Mesothelial cell of epicardium (in vitro differentiated cells): ENCODE measurements around the gene NPHP4. TPM values are rescaled to one million over a fixed set of nuclear protein-coding genes. Genes with fewer than 3 reads are reported as not detected.

Experiments used
- DNase-seq, 2 experiments: peaks; one replicate each; pipeline ENCODE4 v3.0.0; 2021; ENCODE audit warnings: low spot score in 2 of 2; ENCODE audit not compliant: unreplicated experiment in 2 of 2
- H3K27ac Mint-ChIP-seq: 2 replicates; pipeline ENCODE4 v1.8.0; 2021; ENCODE audit warnings: mixed read lengths
- H3K27me3 Mint-ChIP-seq: 2 replicates; pipeline ENCODE4 v1.8.0; 2021; ENCODE audit warnings: low read depth, mixed read lengths
- H3K36me3 Mint-ChIP-seq: 2 replicates; pipeline ENCODE4 v1.8.0; 2021; ENCODE audit warnings: mixed read lengths
- H3K4me1 Mint-ChIP-seq: 2 replicates; pipeline ENCODE4 v1.8.0; 2021; ENCODE audit warnings: mixed read lengths
- H3K4me3 Mint-ChIP-seq: 2 replicates; pipeline ENCODE4 v1.8.0; 2021; ENCODE audit warnings: mild to moderate bottlenecking, moderate library complexity, mixed read lengths
- H3K9me3 Mint-ChIP-seq: 2 replicates; pipeline ENCODE4 v1.8.0; 2021; ENCODE audit warnings: mixed read lengths
- CTCF ChIP-seq: fragments of 200-600 bp; sonication (generic); IDR thresholded peaks from one replicate; pipeline ENCODE4 v1.5.0; 2021; ENCODE audit warnings: antibody characterized with exemption; ENCODE audit not compliant: unreplicated experiment
- total RNA-seq: library from RNA; stranded (reverse); gene quantifications from 3 replicates; pipeline ENCODE4 v1.2.1, GENCODE V29; 2021

The NPHP4 gene
- total RNA-seq, 1 donor from 2014 or later = 16.4 TPM

GRCh38 chr1:5936621-5937372 is 55.4 kb downstream of the NPHP4 start:
- H3K9me3 Mint-ChIP-seq = peaks cover 9% of the 10 kb centered on the region
- H3K4me3 Mint-ChIP-seq = no peak overlapping the region
- peaks cover 23% of the 10 kb centered on the region for H3K36me3 Mint-ChIP-seq
- TF ChIP-seq CTCF = no peak
- H3K27me3 Mint-ChIP-seq = no peaks in the 10 kb centered on the region
- DNase-seq = no peak
- H3K27ac Mint-ChIP-seq = no peak overlapping the region
- H3K4me1 Mint-ChIP-seq = no peaks in the 10 kb centered on the region

DNA sequence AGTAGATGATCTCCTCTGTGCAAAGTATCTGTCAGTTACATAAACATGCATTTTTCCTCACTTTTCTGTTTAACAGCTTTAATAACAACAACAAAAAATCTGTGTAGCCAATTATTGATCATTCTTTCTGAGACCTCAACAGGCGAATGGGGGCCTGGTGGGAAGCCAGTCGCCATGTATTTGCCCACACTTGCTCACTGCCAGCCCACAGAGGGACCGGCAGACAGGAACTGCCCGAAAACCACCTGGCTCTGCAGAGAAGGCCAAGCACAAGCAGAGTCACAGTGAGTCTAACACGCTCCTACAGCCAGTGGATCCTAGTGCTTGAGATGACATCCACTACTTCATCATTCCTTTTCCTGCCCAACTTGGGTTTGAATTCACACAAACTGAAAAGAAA is 56.1 kb downstream of the NPHP4 start:
- Mint-ChIP-seq H3K4me3 (no peak overlapping the region), H3K36me3 (peaks cover 20% of the 10 kb centered on the region), H3K27me3 (no peaks in the 10 kb centered on the region), H3K9me3 (peaks cover 4% of the 10 kb centered on the region), H3K4me1 (no peaks in the 10 kb centered on the region), H3K27ac (no peak overlapping the region)
- DNase-seq = no peak
- no peak for TF ChIP-seq CTCF

GRCh38 chr1:5935026-5935425 is 57.2 kb downstream of the NPHP4 start:
- no peaks in the 10 kb centered on the region for H3K4me1 Mint-ChIP-seq
- H3K9me3 Mint-ChIP-seq = peaks cover under 1% of the 10 kb centered on the region
- no peak for TF ChIP-seq CTCF
- DNase-seq = no peak
- no peak overlapping the region for H3K4me3 Mint-ChIP-seq
- H3K27me3 Mint-ChIP-seq = no peaks in the 10 kb centered on the region
- peaks cover 24% of the 10 kb centered on the region for H3K36me3 Mint-ChIP-seq
- no peak overlapping the region for H3K27ac Mint-ChIP-seq

DNA sequence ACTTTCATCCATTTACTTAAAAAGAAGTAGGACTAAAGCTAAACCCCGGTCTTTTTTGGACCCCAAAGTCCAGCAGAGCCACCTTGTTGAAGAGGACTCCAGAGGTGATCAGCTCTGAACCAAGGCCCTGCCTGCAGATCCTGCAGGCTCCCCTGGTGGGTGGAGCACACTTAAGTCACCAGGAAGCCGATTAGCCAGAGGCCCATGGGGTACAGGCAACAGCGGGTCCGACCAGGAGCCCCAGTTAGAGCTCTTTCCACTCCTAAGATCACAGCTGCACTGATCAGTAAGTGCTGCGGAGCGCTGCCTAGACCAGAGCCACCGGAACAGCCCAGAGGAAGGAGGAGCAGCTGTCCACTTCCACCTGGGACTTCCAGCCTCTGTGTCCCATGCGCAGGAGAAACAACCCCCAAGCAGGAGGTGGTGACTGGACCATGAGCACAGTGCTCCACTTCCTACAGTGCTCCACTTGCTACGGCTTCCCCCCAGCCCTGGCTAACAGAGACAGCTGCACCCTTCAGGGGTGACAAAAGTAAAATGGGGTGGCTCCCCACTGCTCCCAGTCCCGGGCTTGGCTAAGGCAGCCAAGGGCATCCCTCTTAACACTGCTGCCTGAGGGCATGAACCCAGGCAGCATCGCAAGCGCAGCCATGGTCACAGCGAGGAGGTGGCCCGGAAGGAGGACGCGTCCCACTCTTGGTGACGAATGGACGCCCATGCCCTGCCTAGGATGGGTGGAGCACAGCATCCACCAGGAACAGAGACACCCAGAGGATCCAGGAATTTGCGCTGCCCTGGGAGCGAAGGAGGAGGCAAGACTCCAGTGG is 58.0 kb downstream of the NPHP4 start:
- Mint-ChIP-seq H3K9me3 (peaks cover 4% of the 10 kb centered on the region), H3K36me3 (peaks cover 22% of the 10 kb centered on the region), H3K27me3 (no peaks in the 10 kb centered on the region), H3K27ac (no peak overlapping the region), H3K4me1 (no peaks in the 10 kb centered on the region), H3K4me3 (no peak overlapping the region)
- DNase-seq = no peak
- TF ChIP-seq CTCF = no peak

GRCh38 chr1:5933676-5934057 is 58.6 kb downstream of the NPHP4 start:
- Mint-ChIP-seq H3K36me3 (peaks cover 22% of the 10 kb centered on the region), H3K4me3 (no peak overlapping the region), H3K4me1 (no peaks in the 10 kb centered on the region), H3K9me3 (peaks cover 4% of the 10 kb centered on the region), H3K27ac (no peak overlapping the region), H3K27me3 (no peaks in the 10 kb centered on the region)
- DNase-seq = no peak
- TF ChIP-seq CTCF = no peak
